HL-60/S4 treated with phorbol 12-myristate 13-acetate at 8.2 ng/mL for 4 days and 3 days (cell line): ENCODE data around the gene RPH3AL.

Experiments
- in situ Hi-C: fragments of 300-500 bp; cut with MboI; formaldehyde crosslinking; loops from 2 replicates; pipeline ENCODE4 v1.15.0; 2022; ENCODE audit warnings: low sequenced_read_pairs

Gene RPH3AL

GRCh38 chr17:303168-303567, 49.4 kb downstream of the RPH3AL start:
- in situ Hi-C loops = no loop called here

- in situ Hi-C loops = no loop called here
Measured at GRCh38 chr17:302300-302698, 50.3 kb downstream of the RPH3AL start.

- in situ Hi-C loops = no loop called here
Measured at GRCh38 chr17:301681-302299, 50.8 kb downstream of the RPH3AL start.

GRCh38 chr17:300881-301280, 51.7 kb downstream of the RPH3AL start:
- in situ Hi-C loops = no loop called here

GRCh38 chr17:299546-299945, 53.1 kb downstream of the RPH3AL start:
- in situ Hi-C loops = no loop called here

- in situ Hi-C loops = no loop called here
Measured at GRCh38 chr17:298791-299450, 53.7 kb downstream of the RPH3AL start.

GRCh38 chr17:297758-298157, 54.8 kb downstream of the RPH3AL start:
- in situ Hi-C loops = no loop called here

- in situ Hi-C loops = no loop called here
Measured at GRCh38 chr17:296906-297690, 55.5 kb downstream of the RPH3AL start.

- in situ Hi-C loops = no loop called here
Measured at GRCh38 chr17:296379-296778, 56.2 kb downstream of the RPH3AL start.

- in situ Hi-C loops = no loop called here
Measured at GRCh38 chr17:292531-293382, 59.9 kb downstream of the RPH3AL start.

GRCh38 chr17:292016-292415, 60.6 kb downstream of the RPH3AL start:
- in situ Hi-C loops = no loop called here

GRCh38 chr17:291587-291986, 61.0 kb downstream of the RPH3AL start:
- in situ Hi-C loops = no loop called here

GRCh38 chr17:290626-291025, 62.0 kb downstream of the RPH3AL start:
- in situ Hi-C loops = no loop called here

GRCh38 chr17:290121-290521, 62.5 kb downstream of the RPH3AL start:
- in situ Hi-C loops = no loop called here

GRCh38 chr17:289409-289808, 63.2 kb downstream of the RPH3AL start:
- in situ Hi-C loops = no loop called here

- in situ Hi-C loops = no loop called here
Measured at GRCh38 chr17:288802-289356, 63.7 kb downstream of the RPH3AL start.

- in situ Hi-C loops = no loop called here
Measured at GRCh38 chr17:286571-286970, 66.0 kb downstream of the RPH3AL start.

- in situ Hi-C loops = no loop called here
Measured at GRCh38 chr17:285751-286422, 66.7 kb downstream of the RPH3AL start.

GRCh38 chr17:284676-285355, 67.8 kb downstream of the RPH3AL start:
- in situ Hi-C loops = no loop called here
